Measurements from ENCODE around the gene TMEM259.

TMEM259 gene

DNA sequence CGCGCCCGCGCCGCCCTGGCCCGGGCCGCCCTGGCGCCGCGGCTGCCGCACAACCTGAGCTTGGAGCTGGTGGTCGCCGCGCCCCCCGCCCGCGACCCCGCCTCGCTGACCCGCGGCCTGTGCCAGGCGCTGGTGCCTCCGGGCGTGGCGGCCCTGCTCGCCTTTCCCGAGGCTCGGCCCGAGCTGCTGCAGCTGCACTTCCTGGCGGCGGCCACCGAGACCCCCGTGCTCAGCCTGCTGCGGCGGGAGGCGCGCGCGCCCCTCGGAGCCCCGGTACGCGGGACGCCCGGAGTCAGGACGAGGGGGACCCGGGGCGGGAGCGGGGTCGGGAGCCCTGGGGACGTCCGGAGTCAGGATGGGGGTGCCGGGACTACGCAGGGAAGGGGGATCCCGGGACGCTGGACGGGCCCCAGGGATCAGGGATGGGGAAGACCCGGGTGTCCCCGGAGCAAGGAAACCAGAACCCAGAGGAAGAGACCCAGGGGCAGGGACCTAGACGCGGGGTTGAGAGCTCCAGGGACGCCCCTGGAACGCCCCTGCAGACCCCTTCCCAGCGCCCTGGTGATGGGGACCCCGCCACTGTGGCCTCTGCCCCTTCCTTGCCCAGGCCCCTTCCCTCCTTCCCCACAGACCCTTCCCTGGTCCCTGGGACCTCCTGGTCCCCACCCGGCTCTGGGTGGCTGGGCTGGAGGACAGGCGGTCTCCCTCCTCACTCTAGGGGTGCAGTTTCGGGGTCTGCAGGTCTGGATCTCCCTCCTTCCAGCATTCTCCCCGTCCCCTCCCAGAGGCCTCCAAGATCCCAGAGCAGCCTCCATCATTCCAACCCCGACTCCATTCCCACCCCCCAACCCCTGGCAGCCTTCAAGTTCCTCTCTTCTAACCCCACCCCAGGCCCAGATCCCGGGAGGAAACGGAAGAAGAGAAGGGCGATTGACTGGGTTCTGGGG is 20.1 kb downstream of the TMEM259 start:
- DNase-seq = no peak

- peak; percentile 26 to 82 for DNase-seq
These were observed 20.8 kb downstream of the TMEM259 start, which contains the start of gene GRIN3B for GRCh38 chr19:1000095-1000494. Gene GRIN3B, plus strand, starts transcription at chr19:1000419. Its CDS starts 19 bp downstream, at chr19:1000438.

- DNase-seq = no peak
These were observed 21.6 kb downstream of the TMEM259 start for GRCh38 chr19:999379-999719.

DNA sequence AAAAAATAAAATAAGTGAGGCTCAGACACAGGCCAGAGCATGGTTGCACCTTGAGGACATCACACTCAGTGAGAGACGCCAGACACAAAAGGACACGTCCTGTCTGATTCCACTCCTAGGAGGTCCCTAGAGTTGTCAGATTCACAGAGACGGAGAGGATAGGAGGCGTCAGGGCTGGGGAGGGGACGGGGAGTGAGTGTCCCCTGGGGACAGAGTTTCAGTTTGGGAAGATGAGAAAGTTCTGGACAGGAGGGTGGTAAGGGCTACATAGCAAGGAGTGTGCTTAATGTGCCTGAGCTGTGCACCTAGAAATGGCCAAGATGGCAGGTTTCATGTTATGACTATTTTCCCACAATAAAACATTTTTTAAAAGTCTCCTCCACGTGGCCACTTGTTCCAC is 22.9 kb downstream of the TMEM259 start:
- no peak for DNase-seq

- DNase-seq = peak in 1 of 2 experiments; percentile 34
These were observed 24.7 kb downstream of the TMEM259 start for GRCh38 chr19:996051-996838.

DNA sequence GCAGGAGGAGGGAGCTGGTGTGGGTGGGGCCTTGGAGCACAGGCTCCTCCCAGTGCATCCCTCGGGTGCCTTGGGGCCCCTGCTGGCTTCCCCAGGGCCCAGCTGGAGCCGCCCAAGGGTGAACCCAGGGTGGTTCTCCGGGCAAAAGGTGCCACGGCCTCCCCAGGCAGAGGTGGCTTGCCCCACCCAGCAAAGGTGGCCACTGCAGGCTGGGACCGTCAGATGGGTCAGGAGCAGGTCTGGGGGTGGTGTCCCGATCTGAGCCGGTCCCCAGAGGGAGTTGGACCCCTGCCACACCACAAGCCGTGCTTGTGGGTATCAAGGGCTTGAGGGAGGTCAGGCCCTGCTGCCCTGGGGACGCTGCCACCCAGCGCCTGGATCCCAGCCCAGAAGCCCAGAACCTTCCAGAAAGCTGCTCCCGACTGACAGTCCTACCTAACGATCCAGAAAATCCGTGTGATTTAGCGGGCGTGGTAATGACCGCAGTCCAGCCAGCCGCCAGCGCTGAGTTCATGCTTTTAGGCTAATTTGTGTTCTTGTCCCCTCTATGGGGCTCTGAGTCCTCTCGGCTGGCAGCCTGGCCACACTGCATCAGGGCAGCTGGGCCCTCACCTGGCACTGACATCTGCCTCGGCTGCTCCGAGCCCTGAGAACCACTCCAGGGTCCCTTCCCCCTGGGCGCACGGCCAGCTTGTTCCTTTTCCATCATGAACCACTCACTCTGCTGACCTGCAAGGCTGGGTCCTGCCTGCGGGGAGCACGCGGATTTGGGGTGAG is 25.7 kb downstream of the TMEM259 start:
- no peak for DNase-seq

- no peak for DNase-seq
These were observed 26.4 kb downstream of the TMEM259 start for GRCh38 chr19:994516-994915.

GRCh38 chr19:993831-994393 is 27.0 kb downstream of the TMEM259 start:
- no peak for DNase-seq

DNA sequence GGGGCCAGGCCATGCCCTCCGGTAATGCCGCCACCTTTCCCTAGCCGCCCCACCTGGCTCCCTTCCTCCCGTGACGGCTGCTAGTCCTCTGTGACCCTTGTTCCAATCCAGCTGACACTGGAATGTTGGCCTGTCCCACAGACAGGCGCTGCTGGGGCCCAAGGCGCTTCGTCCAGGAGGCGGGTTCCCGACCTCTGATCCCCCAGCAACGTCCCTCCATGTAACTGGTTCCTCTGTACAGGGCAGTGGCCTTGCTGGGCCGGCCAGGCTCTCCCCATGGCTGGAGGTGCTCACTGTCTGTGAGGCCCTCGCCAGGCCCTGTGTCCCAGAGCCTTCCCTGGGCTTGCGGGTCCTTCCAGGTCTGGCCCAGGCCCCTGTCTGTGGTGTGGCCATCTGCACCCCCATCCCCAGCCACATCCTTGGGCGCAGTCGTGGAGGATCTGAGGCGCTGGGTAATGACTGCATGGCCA is 27.5 kb downstream of the TMEM259 start:
- no peak for DNase-seq

- no peak for DNase-seq
These were observed 28.3 kb downstream of the TMEM259 start for GRCh38 chr19:992670-993055.

DNA sequence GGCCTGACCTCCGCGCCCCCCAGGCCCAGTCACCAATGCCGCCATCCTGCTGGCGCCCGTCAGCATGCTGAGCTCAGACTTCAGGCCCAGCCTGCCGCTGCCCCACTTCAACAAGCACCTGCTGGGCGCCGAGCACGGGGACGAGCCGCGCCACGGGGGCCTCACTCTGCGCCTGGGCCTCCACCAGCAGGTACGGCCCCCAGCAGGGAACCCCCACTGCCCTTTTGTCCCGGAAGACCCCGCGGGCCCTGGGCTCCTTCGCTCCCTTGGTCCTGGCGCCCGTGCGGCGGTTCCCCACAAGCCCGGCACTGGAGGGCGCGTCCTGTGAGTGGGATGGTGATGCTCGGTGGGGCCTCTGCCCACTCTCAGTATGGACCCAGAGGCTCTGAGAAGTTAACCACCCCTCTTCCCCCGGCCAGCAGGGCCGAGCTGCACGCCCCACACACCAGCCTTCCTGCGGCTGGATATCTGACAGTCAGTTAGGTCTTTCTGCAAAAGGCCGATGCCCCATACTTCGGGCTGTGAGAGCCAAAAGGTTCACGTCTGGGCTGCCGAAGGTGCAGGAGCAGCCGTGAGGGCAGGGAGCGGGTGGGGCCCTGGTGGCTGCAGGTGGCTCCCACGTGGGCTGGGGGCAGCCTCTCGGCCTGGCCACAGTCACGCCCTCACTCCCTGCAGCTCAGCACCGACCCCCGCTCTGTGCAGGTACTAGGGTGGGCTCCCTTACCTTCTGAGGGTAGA is 28.8 kb downstream of the TMEM259 start:
- DNase-seq = no peak

GRCh38 chr19:991174-991931 is 29.6 kb downstream of the TMEM259 start:
- no peak for DNase-seq

DNA sequence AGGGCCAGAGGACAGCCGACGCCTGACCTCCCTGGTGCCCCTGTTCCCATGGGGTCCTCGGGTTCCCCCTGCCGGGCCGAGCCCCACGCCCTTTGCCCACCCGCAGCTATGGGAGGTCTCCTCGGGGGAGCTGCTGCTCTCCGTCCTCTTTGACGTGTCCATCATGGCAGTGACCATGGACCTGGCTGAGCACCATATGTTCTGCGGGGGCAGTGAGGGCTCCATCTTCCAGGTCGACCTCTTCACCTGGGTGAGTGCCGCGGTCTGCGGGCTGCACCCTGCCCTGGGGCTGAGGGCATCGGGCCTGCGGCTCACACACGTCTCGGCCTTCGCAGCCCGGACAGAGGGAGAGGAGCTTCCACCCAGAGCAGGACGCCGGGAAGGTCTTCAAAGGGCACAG is 30.2 kb downstream of the TMEM259 start:
- DNase-seq = no peak

- DNase-seq = no peak
These were observed 30.8 kb downstream of the TMEM259 start for GRCh38 chr19:990119-990571.

DNA sequence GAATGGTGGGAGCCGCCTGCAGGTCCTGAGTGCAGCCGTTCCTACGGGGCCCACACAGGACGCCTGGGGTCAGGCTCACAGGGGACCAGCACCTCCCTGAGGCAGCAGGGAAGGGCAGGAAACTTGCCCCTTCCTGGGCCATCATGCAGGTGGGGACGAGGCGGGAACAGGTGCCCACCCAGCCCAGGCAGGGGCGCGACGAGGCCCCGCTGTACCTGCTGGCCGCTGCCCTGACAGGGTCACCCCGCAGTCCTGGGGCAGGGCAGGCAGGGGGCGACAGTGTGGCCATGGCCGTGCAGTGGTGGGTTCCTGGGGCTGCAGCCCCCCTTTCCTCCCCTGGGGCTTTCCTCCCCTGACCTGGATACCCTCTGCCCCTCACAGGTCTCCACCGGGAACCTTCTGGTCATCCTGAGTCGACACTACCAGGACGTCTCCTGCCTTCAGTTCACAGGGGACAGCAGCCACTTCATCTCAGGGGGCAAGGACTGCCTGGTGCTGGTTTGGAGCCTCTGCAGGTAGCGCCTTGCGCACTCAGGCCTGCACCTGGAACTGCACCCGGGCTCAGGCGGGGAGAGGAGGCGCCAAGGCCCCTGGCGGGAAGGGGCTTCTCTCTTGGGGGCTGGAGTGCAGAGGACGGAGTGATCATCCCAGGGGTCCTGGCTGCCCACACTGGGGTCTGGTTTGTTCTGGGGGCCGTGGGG is 31.4 kb downstream of the TMEM259 start:
- DNase-seq = no peak

- no peak for DNase-seq
These were observed 32.4 kb downstream of the TMEM259 start for GRCh38 chr19:988510-988909.

- no peak for DNase-seq
These were observed 32.8 kb downstream of the TMEM259 start for GRCh38 chr19:988081-988480.

DNA sequence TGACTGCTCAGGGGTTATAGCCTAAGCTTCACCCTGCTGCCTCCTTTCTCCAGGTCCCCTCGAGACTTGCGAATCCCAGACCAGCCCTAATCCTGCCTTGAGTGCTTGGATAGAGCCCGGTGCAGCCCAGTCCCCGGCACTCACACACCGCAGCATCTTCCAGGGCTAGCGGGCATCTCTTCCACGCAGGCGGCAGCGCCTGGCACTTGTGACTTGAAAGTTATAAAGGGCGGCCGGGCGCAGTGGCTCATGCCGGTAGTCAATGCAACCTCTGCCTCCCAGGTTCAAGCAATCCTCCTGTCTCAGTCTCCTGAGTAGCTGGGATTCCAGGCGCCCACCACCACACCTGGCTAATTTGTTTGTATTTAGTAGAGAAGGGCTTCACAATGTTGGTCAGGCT is 34.8 kb downstream of the TMEM259 start:
- DNase-seq = no peak

DNA sequence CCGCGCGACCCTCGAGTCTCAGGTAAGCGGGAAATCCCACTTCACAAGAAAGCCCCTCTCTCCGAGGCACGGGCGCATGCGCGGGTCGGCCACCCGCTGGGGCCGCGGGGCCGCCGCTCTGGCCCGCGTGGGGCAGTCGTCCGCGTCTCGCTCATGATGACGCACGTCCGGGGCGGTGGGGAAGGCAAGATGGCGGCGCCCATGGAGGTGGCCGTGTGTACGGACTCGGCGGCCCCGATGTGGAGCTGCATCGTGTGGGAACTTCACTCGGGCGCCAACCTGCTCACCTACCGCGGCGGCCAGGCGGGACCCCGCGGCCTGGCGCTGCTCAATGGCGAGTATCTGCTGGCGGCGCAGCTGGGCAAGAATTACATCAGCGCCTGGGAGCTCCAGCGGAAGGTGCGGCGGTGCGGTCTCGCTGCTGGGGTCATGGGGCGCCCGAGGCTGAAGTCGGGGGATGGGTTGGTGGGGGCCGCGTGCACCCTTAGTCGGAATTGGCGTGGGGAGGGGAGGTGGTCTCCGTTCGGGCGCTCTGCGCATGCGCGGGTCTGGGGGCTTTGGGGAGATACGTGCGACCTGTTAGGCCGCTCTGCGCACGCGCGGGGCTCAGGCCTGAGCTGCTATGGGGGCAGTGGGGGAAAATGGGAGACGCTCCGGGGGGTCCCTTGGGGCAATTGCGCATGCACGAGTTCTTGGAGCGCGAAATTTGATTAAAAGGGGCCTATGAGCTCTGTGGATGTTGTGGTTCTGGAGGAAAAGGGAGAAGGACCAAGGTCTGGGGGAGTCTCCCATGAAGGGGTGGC is 36.6 kb downstream of the TMEM259 start, which contains the start of gene WDR18:
TSS of gene WDR18 (plus strand) at position 181 of the 803 bp plus-strand sequence. CDS start at position 190, 9 bp downstream.
- DNase-seq = peak; percentile 35 to 89

Data from NCI-H526 (cell line).